Upper lobe of left lung (tissue), 4 donors: ENCODE data around the gene CDK5RAP2.

Experiments used
- CTCF ChIP-seq, 6 experiments: fragments of 450-650 bp in 4 of 6; fragments of 200-600 bp in 2 of 6; sonication (generic) in 2 of 6; IDR thresholded peaks; one replicate each; pipeline ENCODE4 v1.5.1; 2016 to 2019; ENCODE audit warnings: antibody characterized with exemption in 6 of 6
- EP300 ChIP-seq, 4 donors: sonication (generic); formaldehyde crosslinking; IDR thresholded peaks; one replicate each; pipeline ENCODE4 v1.5.1; 2017; ENCODE audit warnings: antibody characterized with exemption in 4 of 4, control low read depth in 2 of 4
- POLR2A ChIP-seq, 4 donors: fragments of 450-650 bp; IDR thresholded peaks; one replicate each; pipeline ENCODE4 v1.5.1; 2016 to 2017; ENCODE audit warnings: antibody characterized with exemption in 4 of 4, mild to moderate bottlenecking in 2 of 4
- POLR2AphosphoS5 ChIP-seq, 2 donors: sonication (generic); formaldehyde crosslinking; IDR thresholded peaks; one replicate each; pipeline ENCODE4 v1.5.1; 2017; ENCODE audit warnings: antibody characterized with exemption in 2 of 2

- TF ChIP-seq CTCF (IDR thresholded peaks at IDR 0.05) (no peak), POLR2AphosphoS5 (IDR thresholded peaks at IDR 0.05) (no peak), EP300 (IDR thresholded peaks at IDR 0.05) (no peak), POLR2A (IDR thresholded peaks at IDR 0.05) (no peak)
These were observed 15.4 kb downstream of the CDK5RAP2 start for GRCh38 chr9:120564589-120564988.
